Breast epithelium (tissue), 3 donors: Measurements from ENCODE around the gene BAG3.

Experiments
- POLR2A ChIP-seq: fragments of 450-650 bp; IDR thresholded peaks from one replicate; pipeline ENCODE4 v1.6.1; 2016; ENCODE audit warnings: antibody characterized with exemption, mild to moderate bottlenecking, moderate library complexity
- TF ChIP-seq, protein P1 (sequence below), 3 donors: fragments of 450-650 bp; IDR thresholded peaks; one replicate each; pipeline ENCODE4 v1.5.1; 2016 to 2017; ENCODE audit warnings: antibody characterized with exemption in 3 of 3, mild to moderate bottlenecking in 3 of 3, moderate library complexity in 3 of 3

DNA sequence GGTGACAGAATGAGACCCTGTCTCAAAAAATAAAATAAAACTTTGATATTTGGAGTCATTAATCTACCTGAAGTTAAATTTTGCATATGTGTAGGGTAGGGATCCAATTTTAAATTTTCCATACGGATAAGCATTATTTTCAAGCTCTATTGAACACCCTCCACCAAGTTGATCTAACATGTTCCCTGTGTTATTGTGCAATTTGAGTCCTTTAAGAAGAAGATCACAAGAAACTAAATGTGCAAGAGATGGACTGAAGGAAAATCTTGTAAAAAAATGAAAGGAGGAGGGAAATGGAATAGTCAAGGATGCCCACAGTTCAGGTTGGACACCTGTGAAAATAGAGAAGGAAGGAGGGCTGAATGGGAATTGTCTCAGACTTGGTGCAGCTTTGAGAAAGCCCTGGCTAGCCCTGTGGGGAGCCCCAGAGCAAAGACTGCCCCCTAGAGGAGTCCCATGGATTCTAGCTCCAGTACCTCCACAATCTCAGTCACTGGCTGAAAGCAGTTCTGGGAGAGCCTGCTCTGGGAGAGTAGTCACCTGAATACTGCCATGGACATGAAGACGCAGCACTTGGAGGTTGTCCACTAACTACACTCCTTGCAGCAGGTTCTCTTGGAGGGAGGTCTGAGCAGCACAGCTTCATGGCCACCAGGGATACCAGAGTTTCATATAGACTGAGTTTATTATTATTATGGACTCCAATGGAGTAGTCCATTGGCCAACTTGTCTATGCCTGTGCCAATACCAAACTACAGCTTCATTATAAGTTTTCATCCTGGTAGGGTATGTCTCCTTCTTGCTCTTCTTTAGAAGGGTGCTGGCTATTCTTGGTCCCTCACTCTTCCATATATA lies 48.7 kb upstream of the BAG3 start:
- TF ChIP-seq, protein P1, sequence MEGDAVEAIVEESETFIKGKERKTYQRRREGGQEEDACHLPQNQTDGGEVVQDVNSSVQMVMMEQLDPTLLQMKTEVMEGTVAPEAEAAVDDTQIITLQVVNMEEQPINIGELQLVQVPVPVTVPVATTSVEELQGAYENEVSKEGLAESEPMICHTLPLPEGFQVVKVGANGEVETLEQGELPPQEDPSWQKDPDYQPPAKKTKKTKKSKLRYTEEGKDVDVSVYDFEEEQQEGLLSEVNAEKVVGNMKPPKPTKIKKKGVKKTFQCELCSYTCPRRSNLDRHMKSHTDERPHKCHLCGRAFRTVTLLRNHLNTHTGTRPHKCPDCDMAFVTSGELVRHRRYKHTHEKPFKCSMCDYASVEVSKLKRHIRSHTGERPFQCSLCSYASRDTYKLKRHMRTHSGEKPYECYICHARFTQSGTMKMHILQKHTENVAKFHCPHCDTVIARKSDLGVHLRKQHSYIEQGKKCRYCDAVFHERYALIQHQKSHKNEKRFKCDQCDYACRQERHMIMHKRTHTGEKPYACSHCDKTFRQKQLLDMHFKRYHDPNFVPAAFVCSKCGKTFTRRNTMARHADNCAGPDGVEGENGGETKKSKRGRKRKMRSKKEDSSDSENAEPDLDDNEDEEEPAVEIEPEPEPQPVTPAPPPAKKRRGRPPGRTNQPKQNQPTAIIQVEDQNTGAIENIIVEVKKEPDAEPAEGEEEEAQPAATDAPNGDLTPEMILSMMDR (IDR thresholded peaks at IDR 0.05): no peak
- TF ChIP-seq POLR2A: no peak
